Left lung (tissue), 10 donors: ENCODE data around the gene MGMT. TPM values are rescaled to one million over a fixed set of nuclear protein-coding genes. Genes with fewer than 3 reads are reported as not detected.

ENCODE experiments used
- ATAC-seq: fragments of 200-7000 bp; cut with Tn5 transposase; one replicate; pipeline ENCODE4 v1.9.1; 2020; ENCODE audit warnings: moderate library complexity
- DNase-seq, 4 donors: peaks; one replicate each; pipeline ENCODE4 v3.0.0-alpha.2; 2013 to 2020
- H3K27ac ChIP-seq, 2 donors: fragments of 200-600 bp; sonication (generic) in 1 of 2; one replicate each; pipeline versions ENCODE4 v1.5.0 to v1.8.0; 2020 to 2021
- H3K27me3 ChIP-seq, 2 donors: fragments of 200-600 bp; sonication (generic) in 1 of 2; one replicate each; pipeline versions ENCODE4 v1.5.0 to v1.8.0; 2020 to 2021
- H3K36me3 ChIP-seq, 2 donors: fragments of 200-600 bp; sonication (generic) in 1 of 2; one replicate each; pipeline versions ENCODE4 v1.5.0 to v1.8.0; 2020 to 2021
- H3K4me1 ChIP-seq, 2 donors: fragments of 200-600 bp; one replicate each; pipeline ENCODE4 v1.8.0; 2021
- H3K4me3 ChIP-seq, 2 donors: fragments of 200-600 bp; sonication (generic) in 1 of 2; one replicate each; pipeline versions ENCODE4 v1.5.0 to v1.8.0; 2020 to 2021; ENCODE audit warnings: mild to moderate bottlenecking in 1 of 2
- H3K9me3 ChIP-seq, 2 donors: fragments of 200-600 bp; sonication (generic) in 1 of 2; one replicate each; pipeline versions ENCODE4 v1.5.0 to v1.8.0; 2020 to 2021
- intact Hi-C, 2 donors: fragments of 100-400 bp; cut with DNase I; formaldehyde crosslinking; loops; one replicate each; pipeline versions ENCODE4 v1.11.2 to v1.14.2; 2022
- polyA plus RNA-seq, 6 donors: library from polyadenylated mRNA; unstranded; fragments of 120-200 nt; gene quantifications; one replicate each; pipeline ENCODE4 v1.2.1, GENCODE V29; 2013; ENCODE audit not compliant: insufficient read length in 6 of 6
- total RNA-seq, 2 donors: library from RNA; stranded (reverse); fragmentation: NEBNext Ultra II Directional; extraction: Animal tissue kit (Norgen Biotek cat#: 25700); gene quantifications; one replicate each; pipeline ENCODE4 v1.2.1, GENCODE V29; 2021
- TF ChIP-seq, protein P1 (sequence below), 2 donors: fragments of 200-600 bp; sonication (generic) in 1 of 2; IDR thresholded peaks; one replicate each; pipeline versions ENCODE4 v1.5.0 to v1.8.0; 2021; ENCODE audit warnings: antibody characterized with exemption in 2 of 2
- donor health status: DM: no; HTN: yes; CAD: no.
- donor health status: DM: no; HTN: no; CAD: no.

The MGMT gene
- total and polyA plus RNA-seq, 8 donors: 13.1 to 25.5 (median 17.0) TPM

DNA sequence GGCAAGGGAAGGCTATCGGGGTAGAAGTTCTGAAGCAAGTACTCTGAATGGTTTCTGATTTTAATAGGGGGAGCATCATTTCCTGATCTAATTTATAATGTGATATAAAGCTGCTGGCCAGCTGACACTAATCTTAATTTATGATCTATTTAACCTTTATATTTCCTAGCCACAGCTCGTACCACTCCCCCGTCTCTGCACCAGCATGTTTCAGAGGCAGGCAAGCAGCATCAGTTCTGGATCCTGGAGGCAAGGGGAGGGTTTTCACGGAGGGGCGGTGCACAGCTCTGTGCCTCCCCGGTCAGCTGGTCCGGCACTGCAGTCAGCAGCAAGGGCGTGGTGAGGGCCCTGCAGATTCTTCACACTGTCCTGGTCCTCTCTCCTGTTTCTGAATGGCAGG is 30.0 kb downstream of the MGMT start:
- no peak overlapping the region for H3K4me3 ChIP-seq
- H3K4me1 ChIP-seq: no peaks in the 10 kb centered on the region
- ATAC-seq: no peak
- H3K36me3 ChIP-seq: peaks cover 0 to 10% of the 10 kb centered on the region in 2 donors
- TF ChIP-seq, protein P1, sequence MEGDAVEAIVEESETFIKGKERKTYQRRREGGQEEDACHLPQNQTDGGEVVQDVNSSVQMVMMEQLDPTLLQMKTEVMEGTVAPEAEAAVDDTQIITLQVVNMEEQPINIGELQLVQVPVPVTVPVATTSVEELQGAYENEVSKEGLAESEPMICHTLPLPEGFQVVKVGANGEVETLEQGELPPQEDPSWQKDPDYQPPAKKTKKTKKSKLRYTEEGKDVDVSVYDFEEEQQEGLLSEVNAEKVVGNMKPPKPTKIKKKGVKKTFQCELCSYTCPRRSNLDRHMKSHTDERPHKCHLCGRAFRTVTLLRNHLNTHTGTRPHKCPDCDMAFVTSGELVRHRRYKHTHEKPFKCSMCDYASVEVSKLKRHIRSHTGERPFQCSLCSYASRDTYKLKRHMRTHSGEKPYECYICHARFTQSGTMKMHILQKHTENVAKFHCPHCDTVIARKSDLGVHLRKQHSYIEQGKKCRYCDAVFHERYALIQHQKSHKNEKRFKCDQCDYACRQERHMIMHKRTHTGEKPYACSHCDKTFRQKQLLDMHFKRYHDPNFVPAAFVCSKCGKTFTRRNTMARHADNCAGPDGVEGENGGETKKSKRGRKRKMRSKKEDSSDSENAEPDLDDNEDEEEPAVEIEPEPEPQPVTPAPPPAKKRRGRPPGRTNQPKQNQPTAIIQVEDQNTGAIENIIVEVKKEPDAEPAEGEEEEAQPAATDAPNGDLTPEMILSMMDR (IDR thresholded peaks at IDR 0.05): no peak
- no peaks in the 10 kb centered on the region for H3K27me3 ChIP-seq
- intact Hi-C loops: no loop called here
- H3K27ac ChIP-seq: no peak overlapping the region
- DNase-seq: no peak
- peaks cover 0 to 16% of the 10 kb centered on the region in 2 donors for H3K9me3 ChIP-seq

DNA sequence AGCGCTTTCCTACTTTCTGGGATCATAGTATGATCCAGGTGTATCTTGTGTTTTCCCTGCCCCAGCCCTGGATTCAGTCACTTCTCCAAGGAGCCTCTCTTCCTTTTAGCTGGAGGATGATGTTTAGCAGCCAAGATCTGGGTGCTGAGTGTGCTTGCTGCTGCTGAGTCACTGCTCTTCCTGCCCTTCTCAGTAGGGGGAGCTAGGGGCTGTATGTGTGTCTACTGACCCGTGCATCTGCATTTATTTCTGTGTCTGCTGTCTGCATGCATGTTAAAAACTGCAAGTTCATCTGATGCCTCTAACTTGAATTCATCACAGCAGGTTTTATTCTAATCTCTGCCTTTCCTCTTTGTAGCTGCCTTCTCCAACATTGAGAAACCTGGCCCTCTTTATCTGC is 31.6 kb downstream of the MGMT start:
- Histone ChIP-seq H3K36me3 (peaks cover 0 to 10% of the 10 kb centered on the region in 2 donors), H3K4me3 (no peak overlapping the region), H3K27ac (no peak overlapping the region), H3K4me1 (no peaks in the 10 kb centered on the region), H3K27me3 (no peaks in the 10 kb centered on the region), H3K9me3 (no peaks in the 10 kb centered on the region)
- DNase-seq: no peak
- intact Hi-C loops: no loop called here
- ATAC-seq: no peak
- TF ChIP-seq, protein P1 (IDR thresholded peaks at IDR 0.05): no peak

DNA sequence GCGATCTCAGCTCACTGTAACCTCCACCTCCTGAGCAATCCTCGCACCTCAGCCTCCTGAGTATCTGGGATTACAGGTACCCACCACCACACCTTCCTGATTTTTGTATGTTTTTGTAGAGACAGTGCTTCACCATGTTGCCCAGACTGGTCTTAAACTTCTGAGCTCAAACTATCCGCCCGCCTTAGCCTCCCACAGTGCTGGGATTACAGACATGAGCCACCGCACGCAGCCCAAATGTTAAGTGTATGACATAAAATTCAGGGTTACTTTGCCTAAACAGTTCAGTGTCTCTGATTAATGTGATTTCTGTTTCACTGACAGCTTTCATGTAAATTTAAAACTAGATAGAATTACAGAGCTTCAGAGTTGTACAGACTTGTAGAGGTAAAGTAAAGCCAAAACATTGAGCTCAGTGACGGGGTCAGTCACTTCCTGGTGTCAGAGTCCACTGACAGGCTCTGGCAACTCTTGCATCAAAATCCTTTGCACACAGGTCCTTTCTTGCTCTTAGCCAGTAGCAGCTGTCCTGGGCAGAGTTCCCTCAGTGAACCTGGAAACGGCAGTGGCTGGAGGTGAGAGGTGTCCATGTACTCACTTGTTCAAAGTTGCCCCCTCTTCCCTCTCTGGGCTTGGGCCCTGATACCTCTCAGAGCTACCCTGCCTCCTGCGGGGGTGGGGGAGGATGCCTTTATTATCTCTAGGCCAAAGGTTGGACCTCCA is 33.7 kb downstream of the MGMT start:
- ATAC-seq: no peak
- Histone ChIP-seq H3K36me3 (peaks cover 0 to 10% of the 10 kb centered on the region in 2 donors), H3K27me3 (no peaks in the 10 kb centered on the region), H3K4me1 (no peaks in the 10 kb centered on the region), H3K4me3 (no peak overlapping the region), H3K27ac (no peak overlapping the region), H3K9me3 (no peaks in the 10 kb centered on the region)
- intact Hi-C loops: no loop called here
- DNase-seq: no peak
- TF ChIP-seq, protein P1 (IDR thresholded peaks at IDR 0.05): no peak

DNA sequence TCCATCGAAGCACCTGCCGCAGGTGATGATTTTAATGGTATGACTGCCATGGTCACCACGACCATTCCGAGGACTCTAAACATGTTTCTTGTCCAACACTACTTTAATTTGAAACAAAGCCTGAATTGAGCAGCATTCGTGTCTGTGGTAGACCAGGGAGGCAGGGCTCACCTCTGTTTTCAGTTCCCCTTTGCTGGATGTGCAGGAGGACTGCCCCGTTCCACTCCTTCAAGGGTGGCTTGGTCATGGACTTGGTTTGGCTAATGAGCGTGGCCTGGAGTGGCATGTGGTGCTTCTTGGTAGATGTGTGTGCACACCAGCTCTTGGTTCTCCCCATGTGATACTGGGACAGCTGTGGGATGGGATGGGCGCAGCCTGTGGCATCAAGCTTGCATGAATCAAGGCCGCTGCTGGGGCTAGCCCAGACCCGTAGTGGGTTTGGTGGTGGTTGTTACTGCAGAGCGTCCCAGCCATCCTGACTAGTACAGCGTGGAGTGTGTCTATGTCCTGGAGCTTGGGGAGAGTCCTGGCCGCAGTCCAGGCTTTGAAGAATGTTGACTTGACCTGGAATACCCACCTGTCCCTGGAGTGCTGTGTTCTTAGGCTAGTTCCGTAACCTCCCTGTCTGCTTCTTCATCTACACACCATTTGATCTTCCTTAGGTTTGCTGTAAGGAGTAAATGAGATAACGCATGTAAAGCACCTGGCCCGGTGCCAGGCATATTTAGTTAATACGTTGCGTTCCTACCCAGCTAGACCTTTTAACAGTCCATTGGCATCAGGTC is 34.8 kb downstream of the MGMT start:
- H3K27ac ChIP-seq: no peak overlapping the region
- ATAC-seq (peak; percentile 50), DNase-seq (no peak)
- H3K9me3 ChIP-seq: peaks cover 0 to 4% of the 10 kb centered on the region in 2 donors
- no peaks in the 10 kb centered on the region for H3K27me3 ChIP-seq
- no peaks in the 10 kb centered on the region for H3K4me1 ChIP-seq
- intact Hi-C loops: no loop called here
- peaks cover 0 to 10% of the 10 kb centered on the region in 2 donors for H3K36me3 ChIP-seq
- TF ChIP-seq, protein P1 (IDR thresholded peaks at IDR 0.05): no peak
- H3K4me3 ChIP-seq: no peak overlapping the region

DNA sequence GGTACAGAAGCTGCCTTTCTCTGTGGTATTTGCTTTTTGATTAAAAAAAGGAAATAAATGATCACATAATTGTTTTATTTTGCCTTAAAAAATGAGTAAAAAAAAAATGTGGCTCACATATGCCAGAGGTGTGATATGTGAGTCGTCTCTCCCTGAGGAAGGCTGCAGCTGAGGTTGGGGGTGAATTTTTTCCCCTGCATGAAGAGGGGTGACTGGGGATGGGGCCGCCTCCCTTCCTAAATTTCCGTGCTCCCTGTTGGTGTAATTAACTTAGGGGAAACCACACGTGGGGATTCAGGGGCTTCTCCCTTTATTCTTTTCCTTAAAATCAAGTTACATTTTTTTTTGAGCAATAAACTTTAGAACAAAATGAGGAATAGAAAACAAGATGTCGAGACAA is 35.4 kb downstream of the MGMT start:
- ATAC-seq (no peak), DNase-seq (no peak)
- TF ChIP-seq, protein P1 (IDR thresholded peaks at IDR 0.05): no peak
- intact Hi-C loops: no loop called here
- H3K4me1 ChIP-seq: no peaks in the 10 kb centered on the region
- H3K9me3 ChIP-seq: peaks cover 0 to 10% of the 10 kb centered on the region in 2 donors
- H3K27ac ChIP-seq: no peak overlapping the region
- no peak overlapping the region for H3K4me3 ChIP-seq
- no peaks in the 10 kb centered on the region for H3K27me3 ChIP-seq
- H3K36me3 ChIP-seq: peaks cover 0 to 6% of the 10 kb centered on the region in 2 donors
